Daoy (cell line): ENCODE measurements around the gene RALGDS. TPM values are rescaled to one million over a fixed set of nuclear protein-coding genes. Genes with fewer than 3 reads are reported as not detected.
"Not testable (repeated sequence)": the region's sequence is repeated elsewhere in the genome, so short reads cannot be mapped to it uniquely, and the experiment has no call there.

Source experiments
- DNase-seq: peaks from one replicate; pipeline ENCODE4 v3.0.0-alpha.2; 2015; ENCODE audit warnings: low read depth
- total RNA-seq: library from RNA; depleted of rRNA; stranded (reverse); fragments of >200 nt; shearing (Covaris generic); gene quantifications from 2 replicates; pipeline ENCODE4 v1.2.3, GENCODE V29; 2014

RALGDS gene
- total RNA-seq, 1 experiment from 2014 or later, result 21.5 TPM

GRCh38 chr9:133090187-133090586 is 30.9 kb downstream of the RALGDS start:
- DNase-seq, result no peak

GRCh38 chr9:133089271-133089671 is 31.8 kb downstream of the RALGDS start:
- DNase-seq, result no peak

DNA sequence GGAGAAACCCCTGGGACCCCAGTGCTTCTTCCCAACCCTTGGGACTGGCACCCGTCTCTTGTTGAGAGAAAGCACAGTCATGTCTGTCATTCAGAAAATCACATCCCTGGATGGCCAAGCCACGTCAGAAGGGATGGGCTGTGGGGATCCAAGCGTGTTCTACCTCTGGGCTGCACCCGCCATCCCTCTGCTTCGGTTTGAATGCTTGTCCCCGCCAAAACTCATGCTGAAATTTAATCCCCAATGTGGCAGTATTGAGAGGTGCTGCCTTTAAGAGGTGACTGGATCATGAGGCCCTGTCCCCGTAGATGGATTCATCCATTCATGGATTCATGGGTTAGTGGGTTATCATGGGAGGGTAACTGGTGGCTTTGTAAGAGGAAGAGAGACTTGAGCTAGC is 32.3 kb downstream of the RALGDS start:
- no peak for DNase-seq

DNA sequence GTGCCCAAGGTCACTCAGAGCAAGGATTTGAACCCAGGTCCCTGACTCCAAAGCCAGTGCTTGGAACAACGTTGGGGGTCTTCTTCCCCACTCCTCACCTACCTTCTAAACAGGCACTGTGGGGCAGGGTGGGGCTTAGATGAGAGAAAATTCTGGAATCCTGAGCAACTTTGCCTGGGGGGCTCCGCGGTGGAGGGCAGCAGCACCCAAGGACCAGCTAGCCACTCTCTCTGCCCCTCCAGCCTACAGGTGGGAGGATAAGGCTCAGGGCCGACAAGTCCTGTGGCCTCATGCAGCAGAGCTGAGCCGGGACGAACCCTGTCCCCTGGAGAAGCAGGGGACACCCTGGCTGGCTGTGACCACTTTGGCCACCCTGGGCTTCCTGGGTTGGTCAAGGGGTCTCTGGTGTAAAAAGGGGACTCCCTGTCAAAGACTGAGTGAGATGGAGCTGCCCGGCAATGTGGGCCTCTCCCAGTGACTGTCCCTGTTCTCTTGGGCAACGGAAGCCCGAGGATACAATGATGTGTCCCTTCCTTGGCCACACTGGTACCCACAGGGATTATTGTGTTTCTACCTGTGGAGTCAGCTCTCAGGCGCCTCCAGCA is 32.8 kb downstream of the RALGDS start:
- no peak for DNase-seq

DNA sequence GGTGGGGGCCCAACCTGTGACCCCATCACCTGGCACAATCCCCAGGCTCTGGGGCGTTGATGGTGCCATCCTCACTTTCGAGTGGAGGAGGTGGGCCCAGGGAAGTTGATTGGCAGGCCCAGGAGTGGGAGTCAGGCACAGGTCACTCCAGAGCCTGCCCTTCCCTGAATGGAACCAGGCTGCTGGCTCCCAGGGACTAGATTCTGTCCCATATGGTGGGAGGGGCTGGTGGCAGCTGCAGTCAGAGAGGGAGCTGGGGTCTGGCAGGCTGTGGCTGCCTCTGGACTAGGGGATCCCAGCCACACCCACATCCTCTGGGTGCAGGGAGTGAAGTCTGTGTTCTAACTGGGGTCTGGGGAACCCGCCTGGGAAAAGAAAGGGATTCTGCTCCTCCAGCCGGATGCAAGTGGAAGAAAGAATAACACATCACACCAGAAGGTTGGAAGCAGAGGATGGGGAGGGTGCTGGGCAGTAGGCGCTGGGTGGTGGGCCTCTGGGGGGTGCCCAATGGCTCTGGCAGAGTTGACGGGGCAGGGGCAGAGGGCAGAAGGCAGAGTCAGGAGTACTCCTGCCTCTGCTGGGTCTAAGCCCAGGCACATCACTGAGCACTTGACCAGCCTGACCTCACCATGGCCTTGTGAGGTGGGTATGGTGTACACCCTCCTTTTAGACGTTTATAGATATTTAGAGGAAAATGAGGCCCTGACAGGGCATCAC is 33.5 kb downstream of the RALGDS start:
- no peak for DNase-seq

- DNase-seq, result no peak
These were observed 34.1 kb downstream of the RALGDS start for GRCh38 chr9:133086894-133087293.

DNA sequence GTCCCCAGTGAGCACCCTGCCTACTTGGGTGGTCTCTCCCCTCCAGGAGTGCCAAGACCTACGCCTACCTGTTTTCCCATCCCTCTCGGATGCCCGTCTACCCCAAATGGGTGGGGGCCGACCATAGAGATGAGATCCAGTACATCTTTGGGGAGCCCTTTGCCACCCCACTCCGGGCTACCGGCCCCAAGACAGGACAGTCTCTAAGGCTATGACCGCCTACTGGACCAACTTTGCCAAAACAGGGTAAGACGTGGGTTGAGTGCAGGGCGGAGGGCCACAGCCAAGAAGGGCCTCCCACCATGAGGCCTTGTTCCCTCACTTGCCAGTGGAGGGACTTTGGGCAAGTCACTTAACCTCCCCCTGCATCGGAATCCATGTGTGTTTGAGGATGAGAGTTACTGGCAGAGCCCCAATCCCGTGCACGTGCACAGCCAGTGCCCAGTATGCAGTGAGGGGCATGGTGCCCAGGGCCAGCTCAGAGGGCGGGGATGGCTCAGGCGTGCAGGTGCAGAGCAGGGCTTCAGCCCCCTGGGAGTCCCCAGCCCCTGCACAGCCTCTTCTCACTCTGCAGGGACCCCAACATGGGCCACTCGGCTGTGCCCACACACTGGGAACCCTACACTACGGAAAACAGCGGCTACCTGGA is 34.7 kb downstream of the RALGDS start:
- DNase-seq, result not testable (repeated sequence)

- not testable (repeated sequence) for DNase-seq
These were observed 37.4 kb downstream of the RALGDS start for GRCh38 chr9:133083688-133084087.

GRCh38 chr9:133081957-133082644 is 38.9 kb downstream of the RALGDS start:
- not testable (repeated sequence) for DNase-seq

- DNase-seq, result not testable (repeated sequence)
These were observed 40.0 kb downstream of the RALGDS start for GRCh38 chr9:133080786-133081779.

DNA sequence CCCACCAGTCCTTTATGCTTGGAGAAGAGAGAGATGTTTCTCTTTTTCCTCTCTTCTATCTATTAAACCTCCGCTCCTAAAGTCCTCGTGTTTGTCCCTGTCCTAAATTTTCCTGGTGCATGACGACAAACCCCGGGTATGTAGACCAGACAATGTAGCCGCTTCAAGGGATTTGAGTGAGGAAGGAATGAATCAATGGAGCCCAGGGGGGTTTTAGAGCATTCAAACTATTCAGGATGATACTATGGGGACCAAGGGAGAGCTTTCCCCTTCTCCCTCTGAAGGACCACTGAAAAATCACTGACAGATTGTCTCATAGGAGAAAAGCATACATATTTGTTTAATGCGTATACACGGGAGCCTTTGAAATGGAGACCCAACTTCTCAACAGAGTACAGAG is 40.9 kb downstream of the RALGDS start:
- DNase-seq, result no peak

- no peak for DNase-seq
These were observed 42.6 kb downstream of the RALGDS start for GRCh38 chr9:133078486-133078885.

DNA sequence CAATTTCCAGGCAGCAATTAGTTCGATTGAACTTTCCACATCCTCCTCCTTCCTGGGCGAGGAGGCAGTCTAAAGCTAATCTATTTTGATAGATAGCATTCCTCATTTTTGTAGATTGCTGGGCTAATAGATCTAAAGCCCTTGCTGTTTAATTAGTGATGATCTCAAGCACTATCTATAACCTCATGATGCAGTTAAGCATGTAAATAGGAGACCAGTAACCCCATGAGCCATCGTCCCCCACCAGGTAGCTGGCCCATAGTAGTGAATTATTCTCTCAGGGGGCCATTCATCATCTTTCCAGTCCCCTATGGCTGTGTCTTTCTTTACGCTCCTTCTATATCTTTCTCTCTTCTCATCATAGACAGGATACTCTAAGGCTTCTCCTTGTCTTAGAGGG is 44.3 kb downstream of the RALGDS start:
- no peak for DNase-seq

- peak; percentile 68 for DNase-seq
These were observed 45.0 kb downstream of the RALGDS start for GRCh38 chr9:133075925-133076630.

DNA sequence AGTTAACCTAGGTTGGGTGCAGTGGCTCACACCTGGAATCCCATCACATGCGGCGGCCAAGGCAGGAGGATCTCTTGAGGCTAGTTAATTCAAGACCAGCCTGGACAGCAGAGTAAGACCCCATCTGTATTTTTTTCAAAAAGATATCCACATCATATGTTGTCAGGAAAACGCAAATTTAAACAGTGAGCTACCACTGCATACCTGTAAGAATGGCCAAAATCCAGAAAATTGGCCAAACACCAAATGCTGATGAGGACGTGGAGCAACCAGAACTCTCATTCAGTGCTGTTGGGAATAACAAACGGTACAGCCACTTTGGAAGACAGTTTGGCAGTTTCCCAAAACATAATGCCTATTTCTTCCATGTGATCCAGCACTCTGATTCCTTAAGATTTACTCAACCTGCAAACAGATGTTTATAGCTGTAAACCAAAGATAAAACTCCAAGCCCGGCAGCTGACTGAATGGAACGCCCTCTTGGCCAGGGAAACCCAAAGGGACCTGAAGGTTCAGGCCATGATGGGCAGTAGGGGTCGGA is 46.9 kb downstream of the RALGDS start:
- no peak for DNase-seq

- no peak for DNase-seq
These were observed 47.7 kb downstream of the RALGDS start for GRCh38 chr9:133073086-133074014.

DNA sequence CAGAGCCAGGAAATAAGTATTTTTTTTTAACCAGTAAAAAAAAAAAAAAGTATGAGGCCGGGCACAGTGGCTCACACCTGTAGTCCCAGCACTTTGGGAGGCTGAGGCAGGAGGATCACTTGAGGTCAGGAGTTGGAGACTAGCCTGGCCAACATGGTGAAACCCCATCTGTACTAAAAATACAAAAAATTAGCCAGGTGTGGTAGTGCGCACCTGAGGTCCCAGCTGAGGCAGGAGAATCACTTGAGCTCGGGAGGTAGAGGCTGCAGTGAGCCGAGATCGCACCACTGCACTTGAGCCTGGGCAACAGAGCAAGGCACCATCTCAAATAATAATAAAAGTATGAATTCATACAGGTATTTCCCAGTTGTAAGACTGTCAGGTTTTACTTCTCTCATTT is 48.8 kb downstream of the RALGDS start:
- not testable (repeated sequence) for DNase-seq

DNA sequence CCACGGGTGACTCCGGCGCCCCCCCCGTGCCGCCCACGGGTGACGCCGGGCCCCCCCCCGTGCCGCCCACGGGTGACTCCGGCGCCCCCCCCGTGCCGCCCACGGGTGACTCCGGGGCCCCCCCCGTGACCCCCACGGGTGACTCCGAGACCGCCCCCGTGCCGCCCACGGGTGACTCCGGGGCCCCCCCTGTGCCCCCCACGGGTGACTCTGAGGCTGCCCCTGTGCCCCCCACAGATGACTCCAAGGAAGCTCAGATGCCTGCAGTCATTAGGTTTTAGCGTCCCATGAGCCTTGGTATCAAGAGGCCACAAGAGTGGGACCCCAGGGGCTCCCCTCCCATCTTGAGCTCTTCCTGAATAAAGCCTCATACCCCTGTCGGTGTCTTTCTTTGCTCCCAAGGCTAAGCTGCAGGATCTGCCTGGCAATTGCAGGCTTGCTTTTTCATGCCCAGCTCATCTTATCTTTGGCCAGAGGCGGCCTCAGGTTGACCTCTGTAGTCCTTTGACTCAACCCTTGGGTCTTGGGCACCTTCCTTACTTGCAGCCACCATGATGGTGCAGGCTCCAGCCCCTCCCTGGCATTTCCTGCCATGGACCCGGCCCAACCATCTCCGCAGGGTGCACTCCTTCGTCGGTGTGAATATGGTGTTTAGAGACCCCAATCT is 49.4 kb downstream of the RALGDS start:
- no peak for DNase-seq

DNA sequence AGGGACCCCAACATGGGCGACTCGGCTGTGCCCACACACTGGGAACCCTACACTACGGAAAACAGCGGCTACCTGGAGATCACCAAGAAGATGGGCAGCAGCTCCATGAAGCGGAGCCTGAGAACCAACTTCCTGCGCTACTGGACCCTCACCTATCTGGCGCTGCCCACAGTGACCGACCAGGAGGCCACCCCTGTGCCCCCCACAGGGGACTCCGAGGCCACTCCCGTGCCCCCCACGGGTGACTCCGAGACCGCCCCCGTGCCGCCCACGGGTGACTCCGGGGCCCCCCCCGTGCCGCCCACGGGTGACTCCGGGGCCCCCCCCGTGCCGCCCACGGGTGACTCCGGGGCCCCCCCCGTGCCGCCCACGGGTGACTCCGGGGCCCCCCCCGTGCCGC is 50.1 kb downstream of the RALGDS start:
- DNase-seq, result not testable (repeated sequence)
